IPS-20b (cell line): ENCODE results near the gene SNAP23.

Experiments used
- H3K27ac ChIP-seq: one replicate; pipeline ENCODE4 v1.5.1; 2013; ENCODE audit warnings: low read length
- H3K27me3 ChIP-seq: 2 replicates; pipeline ENCODE4 v1.6.1; 2013; ENCODE audit warnings: mild to moderate bottlenecking, low read length, inconsistent platforms; ENCODE audit not compliant: insufficient read depth
- H3K36me3 ChIP-seq: 2 replicates; pipeline ENCODE4 v1.6.1; 2013; ENCODE audit warnings: low read depth, mild to moderate bottlenecking, inconsistent platforms, low read length, moderate library complexity; ENCODE audit not compliant: insufficient read depth
- H3K4me1 ChIP-seq: 2 replicates; pipeline ENCODE4 v1.6.1; 2013; ENCODE audit warnings: mild to moderate bottlenecking, control low read depth, inconsistent platforms, low read length, moderate library complexity; ENCODE audit not compliant: insufficient read depth
- H3K4me3 ChIP-seq: 2 replicates; pipeline ENCODE4 v1.5.1; 2013; ENCODE audit warnings: mild to moderate bottlenecking, low read length, inconsistent platforms
- H3K9ac ChIP-seq: 2 replicates; pipeline ENCODE4 v1.6.1; 2013; ENCODE audit warnings: low read depth, mild to moderate bottlenecking, inconsistent platforms, low read length, moderate library complexity
- H3K9me3 ChIP-seq: 2 replicates; pipeline ENCODE4 v1.6.1; 2013; ENCODE audit warnings: mild to moderate bottlenecking, low read depth, low read length, inconsistent platforms; ENCODE audit not compliant: insufficient read depth

SNAP23 gene

GRCh38 chr15:42495361-42496212, at the start of gene SNAP23:
SNAP23 (plus strand) TSS chr15:42495634; CDS start chr15:42511847, 16,213 bp downstream.
- Histone ChIP-seq H3K9me3 (no peaks in the 10 kb centered on the region), H3K27ac (no peak within 1 kb of the TSS), H3K4me1 (peaks cover 10% of the 10 kb centered on the region), H3K9ac (peak within 1 kb of the TSS; percentile 82), H3K27me3 (no peaks in the 10 kb centered on the region), H3K36me3 (0 out of 2 replicates have a peak, but pooled peaks cover 3% of the 10 kb centered on the region), H3K4me3 (peak within 1 kb of the TSS; percentile 89)

- no peaks in the 10 kb centered on the region for H3K9me3 ChIP-seq
- no peak overlapping the region for H3K4me3 ChIP-seq
- no peak overlapping the region for H3K9ac ChIP-seq
- H3K27me3 ChIP-seq: no peaks in the 10 kb centered on the region
- no peaks in the 10 kb centered on the region for H3K4me1 ChIP-seq
- peaks cover 75% of the 10 kb centered on the region for H3K36me3 ChIP-seq
- H3K27ac ChIP-seq: no peak overlapping the region
These were observed 47.8 kb upstream of the SNAP23 start for GRCh38 chr15:42447599-42447998.

- Histone ChIP-seq H3K36me3 (peaks cover 71% of the 10 kb centered on the region), H3K4me3 (no peak overlapping the region), H3K27ac (no peak overlapping the region), H3K27me3 (no peaks in the 10 kb centered on the region), H3K9me3 (no peaks in the 10 kb centered on the region), H3K4me1 (no peaks in the 10 kb centered on the region), H3K9ac (no peak overlapping the region)
These were observed 47.2 kb upstream of the SNAP23 start for GRCh38 chr15:42448281-42448680.

GRCh38 chr15:42449770-42450424, 45.5 kb upstream of the SNAP23 start:
- Histone ChIP-seq H3K4me1 (no peaks in the 10 kb centered on the region), H3K36me3 (peaks cover 73% of the 10 kb centered on the region), H3K27me3 (no peaks in the 10 kb centered on the region), H3K4me3 (no peak overlapping the region), H3K27ac (no peak overlapping the region), H3K9me3 (no peaks in the 10 kb centered on the region), H3K9ac (no peak overlapping the region)

- Histone ChIP-seq H3K27me3 (no peaks in the 10 kb centered on the region), H3K4me1 (no peaks in the 10 kb centered on the region), H3K36me3 (peaks cover 68% of the 10 kb centered on the region)
These were observed 45.0 kb upstream of the SNAP23 start for GRCh38 chr15:42450425-42450790.

GRCh38 chr15:42453826-42454225, 41.6 kb upstream of the SNAP23 start:
- Histone ChIP-seq H3K4me1 (peaks cover 17% of the 10 kb centered on the region), H3K9me3 (no peaks in the 10 kb centered on the region), H3K4me3 (no peak overlapping the region), H3K27ac (no peak overlapping the region), H3K27me3 (no peaks in the 10 kb centered on the region), H3K36me3 (peaks cover 36% of the 10 kb centered on the region), H3K9ac (no peak overlapping the region)

More at GRCh38 chr15:42450425-42450790, 45.0 kb upstream of the SNAP23 start:
- Histone ChIP-seq H3K4me3 (no peak overlapping the region), H3K27ac (no peak overlapping the region), H3K9ac (no peak overlapping the region), H3K9me3 (no peaks in the 10 kb centered on the region)

- H3K36me3 ChIP-seq: peaks cover 15% of the 10 kb centered on the region
- peak overlapping the region; percentile 41; the same call in 1 of the 2 replicates for H3K4me3 ChIP-seq
- no peaks in the 10 kb centered on the region for H3K9me3 ChIP-seq
- H3K27ac ChIP-seq: peak overlapping the region; percentile 40
- no peaks in the 10 kb centered on the region for H3K27me3 ChIP-seq
- H3K4me1 ChIP-seq: peaks cover 17% of the 10 kb centered on the region
- H3K9ac ChIP-seq: no peak overlapping the region; the same call in 1 of the 2 replicates
These were observed 38.9 kb upstream of the SNAP23 start for GRCh38 chr15:42456531-42456930.

GRCh38 chr15:42456971-42457370, 38.5 kb upstream of the SNAP23 start:
- Histone ChIP-seq H3K4me3 (peak overlapping the region; percentile 54), H3K36me3 (peaks cover 11% of the 10 kb centered on the region; the same call in 1 of the 2 replicates), H3K4me1 (peaks cover 17% of the 10 kb centered on the region), H3K9me3 (no peaks in the 10 kb centered on the region), H3K27me3 (no peaks in the 10 kb centered on the region), H3K9ac (peak overlapping the region; percentile 66), H3K27ac (peak overlapping the region; percentile 40)

- Histone ChIP-seq H3K9ac (peak overlapping the region; percentile 66; the same call in 1 of the 2 replicates), H3K4me1 (peaks cover 17% of the 10 kb centered on the region), H3K4me3 (peak overlapping the region; percentile 54), H3K36me3 (peaks cover 11% of the 10 kb centered on the region; the same call in 1 of the 2 replicates), H3K27ac (peak overlapping the region; percentile 70), H3K27me3 (no peaks in the 10 kb centered on the region), H3K9me3 (no peaks in the 10 kb centered on the region)
These were observed 37.7 kb upstream of the SNAP23 start for GRCh38 chr15:42457445-42458442.

GRCh38 chr15:42461261-42461660, 34.2 kb upstream of the SNAP23 start:
- Histone ChIP-seq H3K27me3 (no peaks in the 10 kb centered on the region), H3K27ac (no peak overlapping the region), H3K36me3 (no peaks in the 10 kb centered on the region), H3K9ac (no peak overlapping the region), H3K4me1 (peaks cover 17% of the 10 kb centered on the region), H3K4me3 (no peak overlapping the region), H3K9me3 (no peaks in the 10 kb centered on the region)
